Colon (tissue), 2 donors: Measurements from ENCODE around the gene IGFLR1.
"Not testable (repeated sequence)": the region's sequence is repeated elsewhere in the genome, so short reads cannot be mapped to it uniquely, and the experiment has no call there.

ENCODE experiments used
- FAIRE-seq: peaks from 2 replicates; lab custom pipeline; 2012; peaks lifted over from hg19 to GRCh38; lab: Jason Lieb, UNC
- donor health status: control.
- donor health status: control.

The IGFLR1 gene

DNA sequence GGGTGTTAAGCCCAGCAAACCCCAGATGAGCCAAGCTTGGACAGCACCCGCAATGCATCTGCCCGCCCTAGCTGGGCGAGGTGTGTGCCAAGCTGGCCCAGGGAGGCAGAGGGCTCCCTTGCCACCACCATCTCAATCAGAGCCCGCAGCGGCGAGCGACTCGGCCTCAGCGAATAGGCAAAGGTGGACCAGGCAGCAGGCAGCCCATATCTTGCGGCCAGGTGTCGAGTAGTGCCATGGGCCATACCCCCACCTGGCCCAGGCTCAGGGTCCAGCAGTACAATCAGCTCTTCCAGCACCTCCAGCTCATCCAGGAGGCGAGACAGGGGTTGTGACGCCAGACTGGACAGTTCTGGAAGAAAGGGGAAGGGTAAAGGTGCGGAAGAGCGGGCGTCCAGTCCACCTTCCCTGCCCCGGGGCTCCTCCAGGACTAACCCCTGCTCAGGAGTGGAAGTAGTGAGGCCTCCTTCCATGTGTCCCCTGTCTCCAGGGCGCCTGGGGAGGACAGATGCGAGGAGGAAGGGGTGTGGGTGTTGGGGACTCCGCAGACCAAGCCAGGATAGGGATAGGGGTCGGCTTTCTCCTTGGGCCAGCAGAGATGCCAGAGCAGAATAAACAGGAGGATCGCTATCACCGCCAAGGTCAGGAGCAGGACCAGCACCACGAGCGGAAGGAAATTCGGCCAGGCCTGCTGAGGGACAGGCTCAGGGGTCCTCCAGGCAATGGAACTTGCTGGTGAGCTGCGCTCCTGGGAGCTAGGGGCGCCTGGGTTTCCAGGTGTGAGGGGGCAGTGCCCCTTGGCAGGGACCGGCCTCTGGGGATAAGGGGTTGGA lies 2.8 kb downstream of the IGFLR1 start:
- FAIRE-seq, result no peak

DNA sequence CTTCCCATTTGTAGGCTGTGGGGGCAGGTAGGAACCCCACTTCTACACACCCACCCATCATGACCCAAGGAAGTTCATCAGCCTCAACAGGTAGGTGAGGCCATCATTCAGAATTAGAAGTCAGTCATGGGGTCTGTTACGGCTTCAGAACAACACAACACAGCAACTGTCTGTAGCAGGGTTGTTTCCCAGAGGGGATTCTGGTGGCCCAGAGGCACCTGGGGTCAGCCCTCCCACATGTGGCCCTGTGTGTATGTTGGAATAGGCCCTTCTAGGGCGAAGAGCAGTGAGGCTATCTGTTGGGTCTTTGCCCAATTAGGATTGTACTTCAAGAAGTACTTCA lies 3.4 kb downstream of the IGFLR1 start:
- no peak for FAIRE-seq

DNA sequence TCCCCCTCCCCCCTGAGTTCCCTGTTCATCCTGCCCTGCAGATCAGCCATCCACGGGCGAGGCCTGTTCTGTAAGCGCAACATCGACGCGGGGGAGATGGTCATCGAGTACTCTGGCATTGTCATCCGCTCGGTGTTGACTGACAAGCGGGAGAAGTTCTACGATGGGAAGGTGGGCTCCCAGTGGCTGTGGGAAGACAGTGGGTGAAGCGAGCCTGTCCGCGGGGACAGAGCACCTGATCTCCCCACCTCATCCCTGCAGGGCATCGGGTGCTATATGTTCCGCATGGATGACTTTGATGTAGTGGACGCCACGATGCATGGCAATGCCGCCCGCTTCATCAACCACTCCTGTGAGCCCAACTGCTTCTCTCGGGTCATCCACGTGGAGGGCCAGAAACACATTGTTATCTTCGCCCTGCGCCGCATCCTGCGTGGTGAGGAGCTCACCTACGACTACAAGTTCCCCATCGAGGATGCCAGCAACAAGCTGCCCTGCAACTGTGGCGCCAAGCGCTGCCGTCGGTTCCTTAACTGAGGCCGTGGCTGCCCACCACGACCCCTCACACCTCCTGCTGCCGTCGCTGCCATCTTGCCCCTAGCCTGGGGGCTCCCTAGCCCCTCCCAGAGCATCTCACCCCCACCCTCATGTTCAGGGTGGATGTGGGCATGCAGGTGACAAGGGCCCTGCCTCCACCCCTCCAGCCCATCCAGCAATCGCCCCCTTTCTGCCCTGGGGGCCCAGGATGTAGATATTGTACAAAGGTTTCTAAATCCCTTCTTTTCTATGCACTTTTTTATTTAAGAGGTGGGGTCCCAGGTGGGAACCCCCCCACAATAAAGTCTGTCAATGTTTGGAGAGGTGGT lies 4.0 kb downstream of the IGFLR1 start:
- FAIRE-seq, result no peak

DNA sequence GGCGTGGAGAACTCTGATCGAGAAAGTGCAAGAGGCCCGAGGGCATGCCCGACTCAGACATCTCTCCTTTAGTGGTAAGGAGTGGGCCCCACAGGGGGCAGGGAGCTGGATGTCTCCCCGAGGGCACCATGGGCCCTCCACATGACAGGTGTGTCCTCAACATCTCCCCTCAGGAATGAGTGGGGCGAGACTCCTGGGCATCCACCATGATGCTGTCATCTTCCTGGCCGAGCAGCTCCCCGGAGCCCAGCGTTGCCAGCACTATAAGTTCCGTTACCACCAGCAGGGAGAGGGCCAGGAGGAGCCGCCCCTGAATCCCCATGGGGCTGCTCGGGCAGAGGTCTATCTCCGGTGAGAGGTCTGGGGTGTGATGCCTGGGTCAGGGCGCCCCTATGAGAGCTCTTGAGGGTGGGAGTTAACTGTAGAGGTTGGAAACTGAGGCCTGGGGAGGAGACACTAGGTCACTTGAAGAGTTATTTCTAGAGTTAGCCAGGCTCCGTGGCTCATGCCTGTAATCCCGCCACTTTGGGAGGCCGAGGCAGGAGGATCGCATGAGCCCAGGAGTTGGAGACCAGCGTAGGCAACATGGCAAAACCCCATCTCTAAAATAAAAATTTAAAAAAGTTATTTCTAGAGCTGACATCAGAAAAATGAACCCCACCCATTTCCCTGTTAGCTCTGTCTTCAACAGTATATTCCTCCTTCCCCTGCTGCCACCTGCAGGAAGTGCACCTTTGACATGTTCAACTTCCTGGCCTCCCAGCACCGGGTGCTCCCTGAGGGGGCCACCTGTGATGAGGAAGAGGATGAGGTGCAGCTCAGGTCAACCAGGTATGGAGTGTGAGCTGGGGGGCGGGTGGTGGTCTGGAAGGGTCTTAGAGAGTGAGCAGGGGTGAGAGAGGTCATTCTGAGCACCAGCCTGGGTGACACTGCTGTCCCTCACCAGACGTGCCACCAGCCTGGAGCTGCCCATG lies 5.1 kb downstream of the IGFLR1 start:
- FAIRE-seq, result no peak

DNA sequence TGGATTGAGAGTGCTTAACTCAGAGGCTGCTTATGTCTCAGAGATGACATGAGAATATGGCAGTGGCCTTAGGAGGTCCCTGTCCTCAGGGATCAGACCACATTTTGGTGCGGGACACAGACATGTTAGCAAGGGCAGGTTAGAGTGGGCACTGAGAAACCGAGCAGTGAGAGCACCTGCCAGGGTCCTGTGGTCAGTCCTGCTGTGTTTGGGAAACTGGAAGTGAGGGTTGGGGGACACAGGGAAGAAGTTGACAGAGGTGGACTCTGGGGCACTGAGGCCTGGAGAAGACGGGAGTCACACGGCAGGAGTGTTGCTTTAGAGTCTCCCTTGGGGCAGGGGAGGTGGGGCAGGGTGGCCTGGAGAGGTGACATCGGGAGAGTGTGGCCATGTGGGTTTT lies 7.4 kb downstream of the IGFLR1 start:
- FAIRE-seq, result no peak

DNA sequence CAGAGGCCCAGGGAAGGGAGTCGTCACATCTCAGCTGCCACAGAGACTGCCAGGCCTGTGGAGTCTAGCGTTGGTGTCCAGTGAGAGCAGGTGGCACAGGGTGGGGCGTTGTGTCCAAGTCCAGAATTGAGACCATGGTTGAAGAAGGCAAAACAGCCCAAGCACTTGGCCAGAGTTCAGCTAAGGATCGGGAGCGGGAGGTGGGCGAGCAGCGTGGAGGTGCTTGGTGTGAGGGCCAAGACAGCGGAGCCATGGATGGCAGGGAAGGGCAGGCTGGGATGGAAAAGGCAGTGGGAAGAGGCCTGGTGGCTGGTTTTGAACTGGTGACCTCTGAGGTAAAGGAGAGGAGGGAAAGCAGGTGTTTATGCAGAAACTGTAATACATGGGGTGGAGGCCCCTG lies 8.0 kb downstream of the IGFLR1 start:
- FAIRE-seq, result no peak

DNA sequence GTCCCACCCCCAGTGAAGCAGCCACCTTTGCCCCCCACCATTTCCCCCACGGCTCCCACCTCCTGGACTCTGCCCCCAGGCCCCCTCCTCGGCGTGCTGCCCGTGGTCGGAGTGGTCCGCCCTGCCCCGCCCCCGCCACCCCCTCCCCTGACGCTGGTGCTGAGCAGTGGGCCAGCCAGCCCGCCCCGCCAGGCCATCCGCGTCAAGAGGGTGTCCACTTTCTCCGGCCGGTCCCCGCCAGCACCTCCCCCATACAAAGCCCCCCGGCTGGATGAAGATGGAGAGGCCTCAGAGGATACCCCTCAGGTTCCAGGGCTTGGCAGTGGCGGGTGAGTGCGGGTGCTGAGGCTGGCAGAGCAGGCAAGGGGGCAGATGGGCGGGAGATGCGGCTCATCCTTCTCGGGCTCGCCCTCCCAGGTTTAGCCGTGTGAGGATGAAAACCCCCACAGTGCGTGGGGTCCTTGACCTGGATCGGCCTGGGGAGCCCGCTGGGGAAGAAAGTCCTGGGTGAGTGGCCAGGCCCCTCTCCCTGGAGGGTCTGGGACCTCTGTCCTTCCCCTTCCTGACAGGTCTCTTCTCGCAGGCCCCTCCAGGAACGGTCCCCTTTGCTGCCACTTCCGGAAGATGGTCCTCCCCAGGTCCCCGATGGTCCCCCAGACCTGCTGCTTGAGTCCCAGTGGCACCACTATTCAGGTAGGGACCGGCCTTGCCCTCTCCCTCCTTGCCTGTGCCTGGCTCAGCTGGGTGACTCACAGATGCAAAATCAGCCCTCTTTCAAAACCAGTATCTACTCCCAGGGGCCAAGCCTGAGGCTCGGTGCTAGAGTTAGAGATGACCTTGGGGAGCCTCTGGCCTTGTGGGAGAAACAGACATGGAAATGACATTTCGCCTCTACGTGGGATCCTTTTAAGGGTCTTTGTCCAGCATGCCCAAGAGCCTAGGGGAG lies 8.8 kb downstream of the IGFLR1 start:
- FAIRE-seq, result no peak

DNA sequence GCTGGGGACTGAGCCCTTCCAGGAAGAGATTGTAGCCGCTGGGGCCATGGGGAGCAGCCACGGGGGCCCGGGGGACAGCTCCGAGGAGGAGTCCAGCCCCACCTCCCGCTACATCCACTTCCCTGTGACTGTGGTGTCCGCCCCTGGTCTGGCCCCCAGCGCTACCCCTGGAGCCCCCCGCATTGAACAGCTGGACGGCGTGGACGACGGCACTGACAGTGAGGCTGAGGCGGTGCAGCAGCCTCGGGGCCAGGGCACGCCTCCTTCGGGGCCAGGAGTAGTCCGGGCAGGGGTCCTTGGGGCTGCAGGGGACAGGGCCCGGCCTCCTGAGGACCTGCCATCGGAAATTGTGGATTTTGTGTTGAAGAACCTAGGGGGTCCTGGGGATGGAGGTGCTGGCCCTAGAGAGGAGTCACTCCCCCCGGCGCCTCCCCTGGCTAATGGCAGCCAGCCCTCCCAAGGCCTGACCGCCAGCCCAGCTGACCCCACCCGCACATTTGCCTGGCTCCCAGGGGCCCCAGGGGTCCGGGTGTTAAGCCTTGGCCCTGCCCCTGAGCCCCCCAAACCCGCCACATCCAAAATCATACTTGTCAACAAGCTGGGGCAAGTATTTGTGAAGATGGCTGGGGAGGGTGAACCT lies 9.6 kb downstream of the IGFLR1 start:
- FAIRE-seq, result no peak

DNA sequence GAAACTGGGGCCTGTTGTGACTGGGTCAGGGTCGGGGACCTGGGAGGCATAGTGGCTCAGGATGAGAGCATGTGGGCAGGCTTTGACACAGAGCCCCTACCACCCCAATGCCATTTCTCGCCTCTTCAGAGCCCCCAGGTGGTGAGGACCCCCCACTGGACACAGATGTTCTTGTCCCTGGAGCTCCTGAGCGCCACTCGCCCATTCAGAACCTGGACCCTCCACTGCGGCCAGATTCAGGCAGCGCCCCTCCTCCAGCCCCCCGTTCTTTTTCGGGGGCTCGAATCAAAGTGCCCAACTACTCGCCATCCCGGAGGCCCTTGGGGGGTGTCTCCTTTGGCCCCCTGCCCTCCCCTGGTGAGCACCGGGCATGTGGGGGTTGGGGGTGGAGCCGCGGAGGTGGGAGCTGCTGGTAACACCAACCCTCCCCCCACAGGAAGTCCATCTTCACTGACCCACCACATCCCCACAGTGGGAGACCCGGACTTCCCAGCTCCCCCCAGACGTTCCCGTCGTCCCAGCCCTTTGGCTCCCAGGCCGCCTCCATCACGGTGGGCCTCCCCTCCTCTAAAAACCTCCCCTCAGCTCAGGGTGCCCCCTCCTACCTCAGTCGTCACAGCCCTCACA lies 10.4 kb downstream of the IGFLR1 start:
- no peak for FAIRE-seq

DNA sequence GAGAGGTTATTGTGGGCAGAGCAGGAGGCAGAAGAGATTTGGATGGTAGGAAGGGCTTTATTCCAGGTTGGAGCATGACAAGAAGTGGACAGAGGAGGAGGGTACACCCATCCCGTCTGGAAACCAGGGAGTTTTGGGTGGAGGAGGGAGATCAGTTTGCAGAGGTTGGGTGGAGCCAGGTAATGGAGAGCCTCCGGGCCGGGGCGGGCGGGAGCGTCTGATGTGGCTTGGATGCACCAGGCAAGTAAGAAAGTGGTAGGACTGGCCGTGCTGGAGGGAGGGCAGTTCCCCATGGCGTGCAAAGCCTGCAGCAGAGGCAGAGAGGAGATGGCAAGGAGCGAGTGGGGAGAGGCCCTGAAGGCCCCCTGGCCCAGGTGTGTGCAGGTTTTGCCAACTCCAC lies 10.9 kb downstream of the IGFLR1 start:
- FAIRE-seq, result no peak

DNA sequence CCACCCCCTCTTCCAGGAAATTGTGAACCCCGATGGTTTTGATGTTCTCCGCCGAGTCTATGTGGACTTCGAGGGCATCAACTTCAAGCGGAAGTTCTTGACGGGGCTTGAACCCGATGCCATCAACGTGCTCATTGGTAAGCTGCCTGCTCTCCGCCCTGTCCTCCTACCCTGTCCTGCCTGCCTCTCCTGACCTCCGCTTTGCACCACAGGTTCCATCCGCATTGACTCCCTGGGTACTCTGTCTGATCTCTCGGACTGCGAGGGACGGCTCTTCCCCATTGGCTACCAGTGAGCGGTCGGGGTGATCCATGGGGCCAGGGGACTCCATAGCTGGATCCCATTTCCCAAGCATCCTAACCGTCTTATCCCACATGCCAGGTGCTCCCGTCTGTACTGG lies 11.9 kb downstream of the IGFLR1 start:
- FAIRE-seq, result no peak

DNA sequence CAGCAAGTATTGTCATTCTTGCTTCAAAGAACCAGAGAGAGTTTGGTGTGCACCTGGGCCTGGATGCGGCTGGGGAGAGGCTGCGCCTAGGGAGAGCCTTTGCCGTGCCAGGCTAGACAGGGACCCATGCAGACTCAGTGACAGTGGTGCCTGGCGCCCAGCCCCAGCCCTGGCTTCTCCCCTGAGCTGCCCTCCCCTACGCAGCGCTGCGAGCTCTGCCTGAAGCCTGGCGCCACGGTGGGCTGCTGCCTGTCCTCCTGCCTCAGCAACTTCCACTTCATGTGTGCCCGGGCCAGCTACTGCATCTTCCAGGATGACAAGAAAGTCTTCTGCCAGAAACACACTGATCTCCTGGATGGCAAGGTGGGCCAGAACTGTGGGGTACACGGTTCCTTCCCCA lies 12.5 kb downstream of the IGFLR1 start:
- FAIRE-seq, result no peak

DNA sequence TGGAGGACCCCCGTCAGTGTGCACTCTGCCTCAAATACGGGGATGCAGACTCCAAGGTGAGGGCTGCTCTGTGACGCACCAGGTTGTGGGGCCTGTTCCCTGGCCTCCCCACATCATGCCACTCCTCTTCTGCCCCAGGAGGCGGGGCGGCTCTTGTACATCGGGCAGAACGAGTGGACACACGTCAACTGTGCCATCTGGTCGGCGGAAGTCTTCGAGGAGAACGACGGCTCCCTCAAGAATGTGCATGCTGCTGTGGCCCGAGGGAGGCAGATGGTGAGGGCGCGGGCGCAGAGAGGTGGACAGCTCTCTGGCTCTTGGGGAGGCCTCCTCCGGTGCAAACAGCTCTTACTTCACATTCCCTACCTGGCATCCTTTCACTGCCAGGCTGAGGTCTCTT lies 13.2 kb downstream of the IGFLR1 start:
- FAIRE-seq, result no peak

DNA sequence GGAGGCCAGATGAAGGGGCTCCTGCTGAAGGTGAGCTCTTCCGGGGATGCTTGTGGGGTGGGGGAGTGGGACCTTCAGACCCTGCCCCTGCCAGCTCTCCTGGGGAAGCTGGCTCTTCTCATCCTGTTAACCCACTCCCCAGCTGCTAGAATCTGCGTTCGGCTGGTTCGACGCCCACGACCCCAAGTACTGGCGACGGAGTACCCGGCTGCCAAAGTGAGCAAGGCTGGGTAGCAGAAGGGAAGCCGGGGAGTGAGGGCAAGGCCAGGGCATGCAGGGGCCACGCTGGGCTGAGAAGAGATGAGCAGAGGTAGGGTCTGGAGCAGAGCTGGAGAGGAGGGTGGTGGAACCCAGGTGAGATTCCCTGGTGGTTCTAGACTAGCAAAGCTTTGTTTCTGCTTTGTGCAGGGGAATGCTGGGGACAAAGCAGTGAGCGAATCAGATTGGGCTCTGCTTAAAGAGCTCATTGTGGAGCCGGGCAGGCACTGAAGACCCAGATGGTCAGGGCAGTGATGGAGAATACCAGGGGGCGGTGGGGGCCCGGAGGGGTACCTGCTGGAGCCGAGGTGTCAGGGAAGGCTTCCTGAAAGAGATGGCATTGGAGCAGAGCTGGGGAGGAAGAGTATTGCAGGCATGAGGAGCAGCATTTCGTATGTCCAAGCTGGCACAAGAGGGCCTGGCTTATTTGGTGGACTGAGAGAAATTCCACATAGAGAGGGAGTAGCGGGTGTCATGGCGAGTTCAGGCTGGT lies 14.1 kb downstream of the IGFLR1 start:
- FAIRE-seq, result no peak

DNA sequence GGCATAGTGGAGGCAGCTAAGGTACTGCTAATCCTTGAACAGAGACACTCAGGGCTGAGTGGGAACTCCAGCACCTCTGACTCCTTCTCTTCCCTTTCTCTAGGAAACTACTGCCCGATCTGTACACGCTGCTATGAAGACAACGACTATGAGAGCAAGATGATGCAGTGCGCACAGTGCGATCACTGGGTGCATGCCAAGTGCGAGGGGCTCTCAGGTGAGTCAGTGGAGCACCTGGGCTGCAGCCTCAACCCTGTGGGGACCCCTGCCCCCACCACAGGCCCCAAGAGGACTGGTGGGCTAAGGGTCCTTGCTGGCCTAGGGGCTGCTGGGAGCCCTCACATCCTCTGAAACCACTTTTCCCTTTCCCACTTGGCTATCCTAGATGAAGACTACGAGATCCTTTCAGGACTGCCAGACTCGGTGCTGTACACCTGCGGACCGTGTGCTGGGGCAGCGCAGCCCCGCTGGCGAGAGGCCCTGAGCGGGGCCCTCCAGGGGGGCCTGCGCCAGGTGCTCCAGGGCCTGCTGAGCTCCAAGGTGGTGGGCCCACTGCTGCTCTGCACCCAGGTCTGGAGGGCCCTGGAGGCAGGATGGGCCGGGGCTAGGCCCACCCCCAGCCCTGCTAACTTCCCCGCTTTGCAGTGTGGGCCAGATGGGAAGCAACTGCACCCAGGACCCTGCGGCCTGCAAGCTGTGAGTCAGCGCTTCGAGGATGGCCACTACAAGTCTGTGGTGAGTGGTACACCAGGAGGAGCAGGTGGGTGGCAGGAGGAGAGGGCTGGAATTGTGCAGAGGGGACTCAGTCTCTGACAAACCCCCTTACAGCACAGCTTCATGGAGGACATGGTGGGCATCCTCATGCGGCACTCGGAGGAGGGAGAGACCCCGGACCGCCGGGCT lies 14.9 kb downstream of the IGFLR1 start:
- no peak for FAIRE-seq

DNA sequence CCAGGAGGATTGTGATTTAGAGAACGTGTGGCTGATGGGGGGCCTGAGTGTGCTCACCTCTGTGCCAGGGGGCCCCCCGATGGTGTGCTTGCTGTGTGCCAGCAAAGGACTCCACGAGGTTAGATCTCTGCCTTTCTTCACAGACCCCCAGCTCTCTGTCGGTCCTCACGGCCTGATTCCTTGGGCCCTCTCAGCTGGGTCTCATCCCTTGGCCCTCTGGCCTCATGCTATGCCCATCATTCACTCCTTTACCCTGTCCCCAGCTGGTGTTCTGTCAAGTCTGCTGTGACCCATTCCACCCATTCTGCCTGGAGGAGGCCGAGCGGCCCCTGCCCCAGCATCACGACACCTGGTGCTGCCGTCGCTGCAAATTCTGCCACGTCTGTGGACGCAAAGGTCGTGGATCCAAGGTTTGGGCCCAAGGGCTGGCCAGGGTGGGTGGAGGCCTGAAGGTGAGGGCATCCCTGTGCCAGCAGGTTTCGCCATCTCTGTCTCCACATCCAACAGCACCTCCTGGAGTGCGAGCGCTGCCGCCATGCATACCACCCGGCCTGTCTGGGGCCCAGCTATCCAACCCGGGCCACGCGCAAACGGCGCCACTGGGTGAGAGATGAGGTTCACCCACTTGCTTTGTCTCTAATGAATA lies 16.9 kb downstream of the IGFLR1 start:
- no peak for FAIRE-seq

DNA sequence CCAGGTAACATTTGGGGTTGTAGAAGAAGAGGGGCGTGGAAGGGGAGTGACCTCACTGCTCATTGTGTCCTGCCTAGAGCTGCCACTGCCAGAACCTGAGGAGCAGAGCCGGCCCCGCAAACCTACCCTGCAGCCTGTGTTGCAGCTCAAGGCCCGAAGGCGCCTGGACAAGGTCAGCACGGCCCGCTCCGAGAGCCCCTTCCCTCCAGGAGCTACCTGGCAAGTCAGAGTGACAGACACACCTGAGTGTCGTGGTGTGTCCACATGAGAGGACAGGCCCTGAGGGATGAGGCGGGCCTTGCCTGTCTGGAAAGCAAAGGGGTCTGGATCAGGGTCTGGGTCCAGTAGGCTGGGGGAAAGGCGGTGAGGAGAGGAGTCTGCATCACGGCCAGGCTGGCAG lies 17.7 kb downstream of the IGFLR1 start:
- no peak for FAIRE-seq

DNA sequence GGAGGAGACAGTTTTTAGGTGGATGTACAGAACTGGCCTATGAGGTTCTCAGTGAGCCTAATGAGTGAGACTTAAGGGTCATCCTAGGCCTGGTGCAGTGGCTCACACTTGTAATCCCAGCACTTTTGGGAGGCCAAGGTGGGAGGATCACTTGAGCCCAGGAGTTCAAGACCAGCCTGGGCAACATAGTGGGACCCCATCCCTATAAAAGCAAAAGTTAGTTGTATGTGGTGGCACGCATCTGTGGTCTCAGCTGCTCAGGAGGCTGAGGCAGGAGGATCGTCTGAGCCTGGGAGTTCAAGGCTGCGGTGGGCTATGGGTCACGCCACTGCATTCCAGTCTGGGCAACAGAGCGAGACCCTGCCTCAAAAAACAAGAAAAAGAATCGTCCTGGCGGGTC lies 18.1 kb downstream of the IGFLR1 start:
- not testable (repeated sequence) for FAIRE-seq
